GM19452 (cell line): Measurements from ENCODE around the gene AGAP1.
"Not testable (repeated sequence)": the region's sequence is repeated elsewhere in the genome, so short reads cannot be mapped to it uniquely, and the experiment has no call there.

ENCODE experiments used
- ATAC-seq: cut with Tn5 transposase; IDR thresholded peaks from one replicate; pipeline ENCODE4 v1.9.1; 2021; ENCODE audit not compliant: unreplicated experiment

The AGAP1 gene

DNA sequence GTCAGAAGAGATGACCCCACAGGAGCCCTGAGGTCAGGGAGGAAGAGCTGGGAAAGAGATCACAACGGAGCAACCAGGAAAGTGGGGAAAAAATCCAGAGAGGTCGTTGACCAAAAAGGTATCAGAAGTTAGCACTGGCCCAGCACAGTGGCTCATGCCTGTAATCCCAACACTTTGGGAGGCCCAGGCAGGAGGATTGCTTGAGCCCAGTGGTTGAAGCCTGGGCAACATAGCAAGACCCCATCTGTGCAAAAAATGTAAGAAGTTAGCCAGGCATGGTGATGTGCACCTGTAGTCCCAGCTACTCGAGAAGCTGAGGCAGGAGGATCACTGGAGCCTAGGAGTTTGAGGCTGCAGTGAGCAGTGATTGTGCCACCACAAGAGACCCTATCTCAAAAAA lies 552.9 kb downstream of the AGAP1 start:
- ATAC-seq: no peak

DNA sequence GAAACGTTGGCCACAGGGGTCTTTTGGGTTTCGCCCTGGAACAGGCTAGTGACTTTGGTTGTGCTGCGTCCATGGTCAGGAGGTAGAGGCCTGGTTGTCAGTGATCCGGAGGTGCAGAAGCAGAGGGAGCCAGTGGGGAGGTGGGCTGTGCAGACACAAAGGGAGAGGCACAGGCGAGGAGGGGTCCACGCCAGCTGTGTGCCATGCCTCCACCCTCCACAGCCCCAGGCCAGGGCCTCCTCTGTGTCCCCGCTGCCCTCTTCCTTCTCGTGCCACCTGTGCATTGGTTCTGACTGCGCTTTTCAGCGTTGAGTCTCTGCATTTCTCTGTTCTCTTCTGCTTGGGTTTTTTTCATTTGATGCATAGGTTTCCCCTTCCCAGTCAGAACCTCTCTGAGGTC lies 553.3 kb downstream of the AGAP1 start:
- ATAC-seq: no peak

DNA sequence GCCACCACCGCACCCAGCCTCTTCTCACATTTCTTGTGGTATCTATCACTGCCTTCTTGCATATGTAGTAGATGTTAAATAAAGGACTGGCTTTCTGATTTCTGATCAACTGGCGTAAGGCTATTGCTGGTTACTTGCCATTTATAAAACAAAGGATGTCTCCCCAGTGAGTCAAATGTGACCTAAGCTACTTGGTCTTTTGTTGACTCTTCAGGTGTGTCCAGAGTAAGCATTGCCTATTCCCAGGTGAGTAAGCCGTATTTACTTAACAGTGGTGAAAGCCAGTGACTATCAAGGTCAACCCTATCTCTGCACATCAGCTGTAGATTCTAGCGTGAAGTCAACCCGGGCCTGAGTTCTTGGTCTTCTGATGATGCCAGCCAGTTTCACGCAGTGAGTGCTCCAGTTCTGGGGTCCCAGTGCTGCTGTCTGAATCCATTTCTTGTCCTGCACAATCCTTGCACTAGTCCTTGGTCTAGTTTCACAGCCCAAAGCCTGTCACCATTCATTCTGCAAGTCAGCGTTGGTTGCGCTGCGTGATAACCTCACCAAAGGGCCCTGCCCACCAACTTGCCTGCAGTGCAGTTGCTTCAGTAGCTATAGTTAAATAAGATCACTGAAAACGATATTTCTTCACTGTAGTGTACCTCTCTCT lies 554.2 kb downstream of the AGAP1 start:
- no peak for ATAC-seq

DNA sequence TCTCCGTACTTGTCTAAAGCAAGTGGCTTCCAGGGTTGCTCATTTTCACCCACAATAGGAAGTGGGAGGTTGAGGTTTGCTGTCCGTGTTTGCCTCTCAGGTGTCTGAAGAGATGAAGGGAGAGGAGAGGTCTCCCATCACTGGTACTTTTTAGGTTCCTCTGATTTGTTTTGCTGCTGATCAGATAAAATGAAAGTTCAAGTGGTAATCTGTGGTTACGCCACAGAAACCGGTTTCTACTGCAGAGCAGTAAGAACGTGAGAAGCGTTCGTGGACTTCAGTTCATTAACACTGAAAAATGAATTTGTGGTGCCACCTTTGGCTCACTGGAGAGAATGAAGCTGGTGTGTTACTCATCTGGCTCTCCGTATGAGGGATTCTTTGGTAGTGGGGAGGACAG lies 556.1 kb downstream of the AGAP1 start:
- no peak for ATAC-seq

DNA sequence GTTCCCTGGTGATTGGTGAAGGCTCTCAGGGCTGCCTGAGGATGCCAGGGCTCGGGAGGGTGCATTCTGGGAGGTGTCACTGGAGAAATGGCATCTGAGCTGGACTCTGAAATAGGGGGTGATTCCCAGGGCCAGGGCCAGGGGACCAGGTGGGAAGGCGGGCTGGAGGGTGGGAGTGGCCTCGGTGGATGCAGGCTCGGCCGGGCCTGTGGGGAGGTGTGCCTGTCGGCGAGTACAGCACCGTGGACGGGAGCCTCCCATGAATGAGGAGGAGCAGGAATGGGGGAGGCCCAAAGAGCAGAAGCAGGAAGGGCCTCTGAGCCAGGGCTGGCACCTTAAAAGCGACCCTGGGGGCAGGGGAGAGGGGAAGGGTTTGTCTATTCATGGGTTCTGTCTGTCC lies 557.5 kb downstream of the AGAP1 start:
- no peak for ATAC-seq

DNA sequence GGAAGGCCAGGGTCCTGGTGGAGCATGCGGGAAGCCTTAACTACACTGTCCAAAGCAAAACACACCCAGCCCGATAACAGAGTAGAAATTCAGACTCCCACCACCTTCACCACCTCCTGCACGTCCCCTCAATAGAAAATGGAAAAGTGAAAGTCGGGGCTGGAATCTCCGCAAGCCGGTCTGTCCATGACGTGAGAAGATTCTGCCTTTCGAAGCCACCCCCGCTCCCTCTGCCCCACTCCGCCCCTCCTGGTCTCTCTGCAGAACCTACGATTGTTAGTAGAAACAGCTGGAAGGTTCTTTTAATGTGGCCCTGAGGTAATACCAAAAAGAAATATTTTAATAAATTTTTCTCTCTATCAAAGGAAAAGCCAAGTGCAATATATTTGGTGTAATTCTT lies 558.0 kb downstream of the AGAP1 start:
- no peak for ATAC-seq

DNA sequence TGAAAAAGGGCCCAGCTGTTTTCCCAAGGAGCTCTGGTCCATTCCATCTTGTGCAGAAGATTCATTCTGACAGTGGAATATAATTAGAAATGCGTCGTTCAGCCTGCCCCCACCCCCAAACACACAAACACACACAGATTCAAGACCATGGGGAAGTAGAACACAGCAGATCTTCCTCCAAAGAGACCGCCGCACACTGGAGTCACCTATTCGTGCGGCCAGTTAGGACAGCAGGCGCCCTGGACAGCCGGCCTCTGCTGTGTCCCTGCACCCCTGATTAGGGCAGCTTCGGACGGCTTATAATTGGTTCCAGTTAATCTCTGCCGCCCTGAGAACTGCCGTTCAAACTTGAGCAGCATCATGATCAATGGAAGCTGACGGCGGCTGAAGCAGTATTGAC lies 558.4 kb downstream of the AGAP1 start:
- no peak for ATAC-seq

DNA sequence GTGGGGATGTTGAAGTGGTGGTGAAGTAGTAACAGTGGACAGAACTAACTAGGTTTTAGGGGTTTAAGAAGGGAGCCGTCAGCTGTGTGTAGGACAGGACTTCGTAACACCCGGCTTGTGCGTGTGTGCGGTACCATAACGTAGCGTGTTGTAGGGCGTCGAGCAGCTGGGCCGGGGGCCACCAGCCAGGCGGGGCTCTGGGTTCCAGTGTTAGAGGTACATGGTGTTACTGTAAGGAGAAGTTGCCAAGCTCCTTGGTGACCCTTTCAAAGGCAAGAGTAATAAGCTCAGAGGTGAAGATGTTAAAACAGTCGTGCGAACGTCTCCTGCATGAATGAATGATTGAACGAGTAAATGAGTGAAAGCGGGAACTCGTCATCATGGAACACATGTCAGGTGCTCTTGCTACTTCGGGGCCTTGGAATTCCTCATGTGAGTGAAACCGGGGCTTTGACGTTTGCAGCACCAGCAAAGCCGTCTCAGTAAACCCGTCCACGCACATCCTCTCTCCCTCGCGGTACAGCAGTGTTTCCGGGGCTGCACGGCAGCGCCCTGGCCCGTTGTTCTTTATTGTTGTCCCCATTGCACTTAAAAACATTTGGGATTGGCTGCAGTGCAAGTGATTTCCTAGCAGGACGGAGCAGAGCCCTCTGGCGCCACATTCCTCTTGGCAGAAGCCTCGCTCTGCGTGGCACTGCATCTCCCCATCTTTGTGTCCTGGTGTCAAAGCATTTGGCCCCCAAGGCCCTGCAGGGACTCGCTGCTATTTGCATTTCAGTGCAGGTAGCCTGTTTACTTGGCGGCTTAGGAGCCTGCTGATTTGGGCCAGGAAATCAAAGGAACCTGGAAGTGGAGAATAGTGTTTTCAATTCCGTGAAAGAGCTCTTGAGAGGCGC lies 559.3 kb downstream of the AGAP1 start:
- no peak for ATAC-seq

DNA sequence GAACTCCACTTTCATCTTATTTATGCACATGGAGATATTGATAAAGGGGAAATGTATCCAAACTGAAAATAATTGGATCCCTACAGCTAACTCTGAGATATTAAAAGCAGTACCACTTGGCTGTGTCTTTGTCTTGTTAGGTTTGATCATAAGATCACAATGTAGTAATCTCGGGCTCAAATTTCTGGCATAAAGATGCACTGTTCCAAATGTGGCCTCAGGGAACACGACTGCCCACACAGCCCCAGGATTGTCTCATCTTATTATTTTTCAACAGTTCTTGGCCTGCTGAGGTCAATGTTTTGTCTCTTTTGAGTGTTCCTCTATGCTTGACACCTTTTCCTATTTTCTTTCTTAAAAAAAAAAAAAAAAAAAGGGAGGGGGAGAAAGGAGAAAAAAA lies 560.3 kb downstream of the AGAP1 start:
- no peak for ATAC-seq

DNA sequence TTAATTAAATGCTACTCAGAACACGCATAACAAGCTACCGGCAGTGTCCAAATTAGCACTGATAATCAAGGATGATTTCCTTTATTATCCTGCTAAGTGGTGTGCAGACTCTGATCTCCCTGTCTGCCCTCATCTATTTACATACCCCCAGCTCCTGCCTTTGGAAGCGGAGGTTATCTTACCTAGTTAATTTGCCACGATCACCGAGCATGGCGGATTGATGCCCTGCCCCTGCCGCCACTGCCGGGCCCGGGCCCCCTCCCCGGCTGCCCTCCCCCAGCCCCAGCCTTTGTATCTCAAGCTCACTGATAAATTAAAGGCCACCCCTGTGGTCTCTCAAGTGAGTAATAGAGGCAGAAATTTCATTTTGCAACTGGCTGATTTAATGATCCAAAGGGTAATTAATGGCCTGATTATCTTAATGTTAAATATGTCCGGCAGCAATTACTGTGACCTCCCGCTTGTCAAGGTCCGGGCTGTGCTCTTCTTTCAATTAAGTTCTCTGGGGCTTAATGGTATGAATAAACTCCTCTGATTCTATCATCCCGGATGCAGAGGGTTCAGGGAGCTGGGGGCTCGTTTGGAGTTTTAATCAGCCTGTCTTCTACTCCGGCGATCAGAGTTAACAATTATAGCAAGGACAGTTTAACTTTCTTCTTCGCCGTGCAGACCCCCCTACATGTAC lies 560.9 kb downstream of the AGAP1 start:
- no peak for ATAC-seq

DNA sequence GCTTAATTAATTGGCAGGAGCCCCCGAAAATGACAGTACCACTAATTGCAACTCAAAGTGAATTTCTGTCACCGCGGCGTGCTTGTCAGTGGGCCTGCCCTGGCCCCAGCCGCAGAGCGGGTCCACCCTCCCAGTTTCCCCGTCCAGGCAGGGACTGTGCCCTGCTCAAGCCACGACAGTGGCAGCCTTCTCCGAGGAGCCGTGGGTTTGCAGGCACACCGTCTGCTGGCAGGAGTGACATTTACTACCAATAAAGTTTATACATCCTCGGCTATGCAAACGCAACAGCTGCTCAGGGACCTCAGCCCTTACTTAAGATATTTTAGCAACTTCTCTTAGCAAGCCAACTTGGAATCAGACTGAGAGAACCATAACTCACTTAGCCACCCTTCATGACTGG lies 561.6 kb downstream of the AGAP1 start:
- ATAC-seq: no peak

DNA sequence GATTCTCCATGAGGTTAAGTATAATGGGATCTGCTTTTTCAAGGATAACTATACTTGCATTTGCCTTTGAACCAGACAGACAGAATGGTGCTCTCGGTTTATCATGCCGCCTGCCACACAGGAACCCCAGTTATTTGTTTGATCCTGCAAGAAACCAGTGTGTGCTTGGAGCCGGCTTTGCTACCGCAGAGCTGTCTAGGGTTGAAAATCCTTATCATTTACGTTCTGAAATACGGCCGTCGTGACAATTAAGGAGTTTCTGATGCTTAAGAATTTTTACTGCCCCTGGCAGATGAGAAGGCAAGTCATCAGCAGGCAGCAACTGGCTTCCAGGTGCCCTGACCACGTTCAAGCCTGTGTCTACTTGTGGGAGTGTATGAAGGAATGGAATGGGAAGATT lies 562.3 kb downstream of the AGAP1 start:
- no peak for ATAC-seq

DNA sequence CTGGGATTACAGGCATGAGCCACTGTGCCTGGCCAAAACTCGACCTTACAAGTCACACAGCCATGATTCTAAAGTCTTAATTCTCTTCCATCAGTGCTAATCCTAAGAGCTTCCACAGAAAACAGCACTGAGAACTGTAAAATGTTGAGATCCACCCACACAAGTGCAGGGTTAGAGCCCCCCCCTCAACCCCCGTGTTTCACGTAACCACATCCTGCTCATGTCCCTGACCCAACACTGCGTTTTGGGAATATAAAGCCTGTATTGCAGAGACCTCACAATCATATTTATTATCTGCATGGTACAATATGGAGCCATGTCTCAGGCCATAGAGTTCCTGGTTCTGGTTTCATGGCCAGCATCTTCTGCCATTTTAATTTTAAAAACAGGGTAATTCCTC lies 563.5 kb downstream of the AGAP1 start:
- ATAC-seq: no peak

DNA sequence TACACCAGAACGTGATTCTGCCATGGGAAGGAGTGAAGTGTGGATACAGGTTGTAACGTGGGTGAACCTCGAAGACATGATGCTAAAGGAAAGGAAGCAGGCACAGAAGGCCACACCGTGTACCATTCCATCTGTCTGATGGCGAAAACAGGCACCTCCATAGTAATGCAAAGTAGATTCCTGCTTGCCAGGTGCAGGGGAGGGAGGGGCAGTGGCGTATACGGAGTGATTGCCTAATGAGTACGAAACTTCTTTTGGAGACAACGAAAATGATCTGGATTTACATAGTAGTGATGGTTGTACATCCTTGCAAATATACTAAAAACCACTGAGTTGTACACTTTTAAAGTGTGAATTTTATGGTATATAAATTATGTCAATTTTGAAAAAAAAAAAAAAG lies 567.7 kb downstream of the AGAP1 start:
- no peak for ATAC-seq

DNA sequence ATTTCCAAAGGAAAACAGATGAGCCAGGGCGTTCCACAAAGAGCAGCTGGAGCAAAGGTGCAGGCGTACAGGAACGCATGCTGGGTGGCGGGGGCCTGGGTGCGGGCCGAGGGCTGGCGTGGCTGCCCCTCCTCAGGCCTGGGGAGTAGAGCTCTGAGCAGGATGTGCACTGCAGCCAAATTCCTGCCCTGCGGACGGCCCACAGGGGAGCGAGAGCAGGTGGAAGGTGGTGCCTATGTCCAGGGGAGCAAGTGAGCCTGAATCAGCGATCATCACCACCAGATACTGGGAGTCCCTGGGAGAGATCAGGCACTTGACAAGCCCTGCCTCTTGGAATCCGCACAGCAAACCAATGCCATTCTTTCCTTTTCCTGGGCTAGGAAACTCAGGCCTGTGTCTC lies 568.1 kb downstream of the AGAP1 start:
- no peak for ATAC-seq

DNA sequence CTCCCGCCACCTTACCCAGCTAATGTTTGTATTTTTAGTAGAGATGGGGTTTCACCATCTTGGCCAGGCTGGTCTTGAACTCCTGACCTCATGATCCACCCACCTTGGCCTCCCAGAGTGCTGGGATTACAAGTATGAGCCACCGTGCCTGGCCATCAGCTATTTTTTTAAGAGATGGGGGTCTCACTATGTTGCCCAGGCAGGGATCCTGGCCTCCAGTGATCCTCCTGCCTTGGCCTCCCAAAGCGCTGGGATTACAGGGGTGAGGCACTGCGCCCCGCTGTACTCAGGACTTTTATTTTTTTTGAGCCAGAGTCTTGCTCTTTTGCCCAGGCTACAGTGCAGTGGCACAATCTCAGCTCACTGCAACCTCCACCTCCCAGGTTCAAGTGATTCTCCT lies 569.0 kb downstream of the AGAP1 start:
- not testable (repeated sequence) for ATAC-seq

DNA sequence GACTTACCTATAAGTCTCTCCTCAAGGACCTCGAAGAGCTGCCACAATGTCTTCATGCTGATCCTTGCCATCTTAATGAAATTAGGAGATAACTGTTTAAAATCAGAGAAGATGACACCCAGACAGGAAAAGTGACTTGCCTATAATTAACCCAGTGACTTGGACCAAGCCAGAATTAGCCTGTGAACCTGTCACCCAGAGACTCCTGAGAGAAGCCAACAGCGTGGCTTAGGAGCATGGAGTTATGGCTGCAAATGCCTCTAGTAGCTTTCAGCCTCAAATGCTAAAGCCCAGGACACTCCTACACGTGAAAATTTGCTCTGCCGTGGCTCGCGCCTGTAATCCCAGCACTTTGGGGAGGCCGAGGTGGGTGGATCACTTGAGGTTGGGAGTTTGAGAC lies 570.2 kb downstream of the AGAP1 start:
- no peak for ATAC-seq

DNA sequence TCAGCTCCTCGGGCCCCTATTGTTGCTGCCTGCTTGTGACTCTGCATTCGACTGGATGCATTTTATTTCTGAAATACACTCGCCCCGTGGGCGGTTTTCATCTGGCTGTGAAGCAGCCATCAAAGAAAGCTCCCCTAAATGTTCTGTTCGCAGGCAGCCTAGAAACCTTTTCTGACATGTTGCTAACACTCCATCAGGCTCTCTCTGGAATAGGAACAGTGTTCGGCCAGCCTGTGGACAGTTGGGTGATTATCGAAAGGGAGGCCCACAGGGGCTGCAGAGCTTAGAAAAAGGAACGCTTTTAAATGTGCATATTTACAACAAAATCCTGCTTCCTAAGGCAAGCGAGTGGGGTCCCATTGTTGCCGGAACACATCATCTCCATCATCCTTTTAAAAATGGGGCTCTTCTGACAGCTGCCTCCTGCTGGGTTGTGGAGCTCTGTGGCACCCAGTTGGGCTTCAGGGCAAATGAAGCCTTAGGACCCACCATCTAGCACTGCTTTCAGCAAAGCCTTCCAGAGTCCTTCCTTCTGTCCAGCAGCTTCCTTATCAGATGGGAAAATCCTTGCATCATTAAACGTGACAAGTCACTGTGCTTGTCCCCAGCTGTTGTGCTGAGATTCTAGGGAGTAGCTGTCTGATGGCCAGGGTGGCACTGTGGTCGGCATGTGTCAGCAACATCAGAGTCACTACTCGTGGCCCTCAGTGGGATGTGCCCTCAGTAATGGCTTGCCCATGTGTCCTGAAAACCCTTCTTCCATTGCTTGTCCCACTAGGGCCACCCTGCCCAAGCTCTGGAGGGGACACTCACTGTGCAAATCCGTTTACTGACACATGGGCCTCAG lies 571.7 kb downstream of the AGAP1 start:
- ATAC-seq: no peak

DNA sequence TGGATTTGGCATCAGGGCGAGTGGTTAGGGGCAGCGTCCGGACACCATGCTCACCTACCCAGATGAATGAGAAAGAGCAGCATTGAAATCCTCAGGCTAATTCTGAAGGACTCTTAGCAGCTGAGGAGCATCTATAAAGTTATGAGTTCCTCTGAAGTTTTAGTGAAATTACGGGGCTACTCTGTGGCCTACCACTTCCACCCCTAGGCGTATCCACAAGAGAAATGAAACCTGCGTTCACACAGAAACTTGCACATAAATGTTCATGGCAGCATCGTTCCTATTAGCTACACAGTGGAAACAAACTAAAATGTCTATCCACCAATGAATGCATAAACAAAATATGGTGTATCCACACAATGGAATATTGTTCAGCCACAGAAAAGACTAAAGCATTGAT lies 576.4 kb downstream of the AGAP1 start:
- no peak for ATAC-seq

DNA sequence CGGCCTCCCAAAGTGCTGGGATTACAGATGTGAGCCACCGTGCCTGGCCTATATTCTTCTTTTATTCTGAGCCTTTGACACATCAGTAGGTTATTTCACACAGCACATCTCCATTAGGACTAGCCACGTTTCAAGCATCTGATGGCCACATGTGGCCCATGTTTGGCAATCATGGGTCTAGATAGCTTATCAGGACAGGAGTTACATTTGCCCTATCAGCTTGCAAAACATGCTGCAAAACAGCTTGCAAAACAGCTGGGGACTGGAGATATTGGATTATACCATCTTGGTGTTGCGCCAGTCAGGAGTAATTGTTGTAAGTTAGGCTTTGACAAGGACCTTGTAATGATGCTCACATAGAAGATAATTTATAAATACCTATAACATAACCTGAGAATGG lies 579.4 kb downstream of the AGAP1 start:
- no peak for ATAC-seq
